H9 (cell line): ENCODE results near the gene C19orf85. TPM values are rescaled to one million over a fixed set of nuclear protein-coding genes. Genes with fewer than 3 reads are reported as not detected.

Source experiments
- DNase-seq: peaks from one replicate; pipeline ENCODE4 v3.0.0-alpha.2; 2017
- H2AFZ ChIP-seq: one replicate; pipeline ENCODE4 v1.6.1; 2013; ENCODE audit warnings: mild to moderate bottlenecking, low read length, control low read depth, moderate library complexity
- H2AK5ac ChIP-seq: 2 replicates; pipeline ENCODE4 v1.6.1; 2013; ENCODE audit warnings: low read length, control low read depth, mixed read lengths; ENCODE audit not compliant: insufficient read length
- H2BK120ac ChIP-seq: one replicate; pipeline ENCODE4 v1.6.1; 2013; ENCODE audit warnings: low read depth, mild to moderate bottlenecking, low read length, control low read depth, inconsistent platforms; ENCODE audit not compliant: poor library complexity, severe bottlenecking
- H2BK12ac ChIP-seq: 2 replicates; pipeline ENCODE4 v1.6.1; 2013; ENCODE audit warnings: low read length, control low read depth, mixed read lengths, low read depth; ENCODE audit not compliant: insufficient read length
- H2BK15ac ChIP-seq: 2 replicates; pipeline ENCODE4 v1.6.1; 2013; ENCODE audit warnings: low read depth, low read length, control low read depth
- H2BK20ac ChIP-seq: one replicate; pipeline ENCODE4 v1.6.1; 2013; ENCODE audit warnings: low read depth, mild to moderate bottlenecking, low read length, control low read depth, inconsistent platforms; ENCODE audit not compliant: poor library complexity, severe bottlenecking
- H2BK5ac ChIP-seq: 2 replicates; pipeline ENCODE4 v1.6.1; 2013; ENCODE audit warnings: low read length, control low read depth, mixed read lengths; ENCODE audit not compliant: insufficient read length
- H3K14ac ChIP-seq: 2 replicates; pipeline ENCODE4 v1.6.1; 2013; ENCODE audit warnings: low read length, control low read depth; ENCODE audit not compliant: insufficient read depth
- H3K18ac ChIP-seq: 2 replicates; pipeline ENCODE4 v1.6.1; 2013; ENCODE audit warnings: low read depth, mild to moderate bottlenecking, mixed read lengths, low read length, control low read depth; ENCODE audit not compliant: insufficient read length
- H3K23ac ChIP-seq: 2 replicates; pipeline ENCODE4 v1.6.1; 2013; ENCODE audit warnings: low read length, control low read depth, mixed read lengths, low read depth; ENCODE audit not compliant: insufficient read length
- H3K23me2 ChIP-seq: 2 replicates; pipeline ENCODE4 v1.6.1; 2013; ENCODE audit warnings: low read depth, mild to moderate bottlenecking, mixed read lengths, low read length, control low read depth; ENCODE audit not compliant: insufficient read length, poor library complexity, severe bottlenecking
- H3K27ac ChIP-seq: 2 replicates; pipeline ENCODE4 v1.5.1; 2013; ENCODE audit warnings: low read length, control low read depth, mixed read lengths, low read depth; ENCODE audit not compliant: insufficient read length
- H3K27me3 ChIP-seq: 2 replicates; pipeline ENCODE4 v1.6.1; 2013; ENCODE audit warnings: low read length, control low read depth, inconsistent platforms; ENCODE audit not compliant: insufficient read depth
- H3K4ac ChIP-seq: 2 replicates; pipeline ENCODE4 v1.6.1; 2013; ENCODE audit warnings: low read depth, mild to moderate bottlenecking, control low read depth, inconsistent platforms, low read length, moderate library complexity
- H3K4me1 ChIP-seq: 2 replicates; pipeline ENCODE4 v1.6.1; 2013; ENCODE audit warnings: low read length, control low read depth, inconsistent platforms; ENCODE audit not compliant: insufficient read depth
- H3K4me2 ChIP-seq: 2 replicates; pipeline ENCODE4 v1.6.1; 2013; ENCODE audit warnings: low read length, control low read depth, mixed read lengths; ENCODE audit not compliant: insufficient read length, insufficient read depth
- H3K56ac ChIP-seq: 2 replicates; pipeline ENCODE4 v1.6.1; 2013; ENCODE audit warnings: low read depth, mild to moderate bottlenecking, mixed read lengths, low read length, control low read depth; ENCODE audit not compliant: insufficient read length
- H3K79me1 ChIP-seq: 2 replicates; pipeline ENCODE4 v1.6.1; 2013; ENCODE audit warnings: low read depth, mild to moderate bottlenecking, moderate library complexity, low read length, control low read depth, inconsistent platforms; ENCODE audit not compliant: insufficient read depth, poor library complexity, severe bottlenecking
- H3K79me2 ChIP-seq: 2 replicates; pipeline ENCODE4 v1.6.1; 2013; ENCODE audit warnings: low read length, control low read depth, inconsistent platforms; ENCODE audit not compliant: insufficient read depth
- H3K9ac ChIP-seq: 2 replicates; pipeline ENCODE4 v1.6.1; 2013; ENCODE audit warnings: low read length, control low read depth, mixed read lengths; ENCODE audit not compliant: insufficient read length; ENCODE audit errors: extremely low read depth
- H3K9me3 ChIP-seq: one replicate; pipeline ENCODE4 v1.6.1; 2013; ENCODE audit warnings: low read depth, low read length, inconsistent platforms; ENCODE audit not compliant: control insufficient read depth
- H3T11ph ChIP-seq: one replicate; pipeline ENCODE4 v1.6.1; 2013; ENCODE audit warnings: mild to moderate bottlenecking, low read length, control low read depth, inconsistent platforms
- H4K20me1 ChIP-seq: one replicate; pipeline ENCODE4 v1.6.1; 2013; ENCODE audit not compliant: control insufficient read depth, insufficient read length, insufficient read depth
- H4K5ac ChIP-seq: 2 replicates; pipeline ENCODE4 v1.6.1; 2013; ENCODE audit warnings: low read depth, mild to moderate bottlenecking, mixed read lengths, low read length, control low read depth; ENCODE audit not compliant: insufficient read length
- H4K8ac ChIP-seq: replicated peaks from 2 replicates; pipeline ENCODE4 v1.6.1; 2013; ENCODE audit warnings: low read length, control low read depth, mixed read lengths, low read depth; ENCODE audit not compliant: insufficient read length
- H4K91ac ChIP-seq: 2 replicates; pipeline ENCODE4 v1.6.1; 2013; ENCODE audit warnings: low read depth, mild to moderate bottlenecking, moderate library complexity, mixed read lengths, low read length, control low read depth; ENCODE audit not compliant: insufficient read length
- H3K27ac Mint-ChIP-seq, 3 experiments: 2 replicates in 2 of 3; 3 replicates in 1 of 3; pipeline ENCODE4 v1.8.0; 2020 to 2021; ENCODE audit warnings: mixed read lengths in 3 of 3, mild to moderate bottlenecking in 1 of 3, moderate library complexity in 1 of 3
- H3K27me3 Mint-ChIP-seq: 2 replicates; pipeline ENCODE4 v1.8.0; 2021; ENCODE audit warnings: low read depth, mild to moderate bottlenecking, moderate library complexity, mixed read lengths
- H3K36me3 Mint-ChIP-seq, 3 experiments: 2 replicates in 2 of 3; 3 replicates in 1 of 3; pipeline ENCODE4 v1.8.0; 2020 to 2021; ENCODE audit warnings: low read depth in 3 of 3, mixed read lengths in 3 of 3; ENCODE audit not compliant: insufficient read depth in 1 of 3
- H3K4me1 Mint-ChIP-seq, 2 experiments: 2 replicates each; pipeline ENCODE4 v1.8.0; 2020; ENCODE audit warnings: mixed read lengths in 2 of 2
- H3K4me3 Mint-ChIP-seq, 2 experiments: 2 replicates in 1 of 2; 3 replicates in 1 of 2; pipeline ENCODE4 v1.8.0; 2020 to 2021; ENCODE audit warnings: mild to moderate bottlenecking in 2 of 2, mixed read lengths in 2 of 2, moderate library complexity in 1 of 2
- H3K9me3 Mint-ChIP-seq, 2 experiments: 2 replicates in 1 of 2; 3 replicates in 1 of 2; pipeline ENCODE4 v1.8.0; 2020; ENCODE audit warnings: mild to moderate bottlenecking in 2 of 2, mixed read lengths in 2 of 2, moderate library complexity in 1 of 2
- CTCF ChIP-seq: fragments of 200-600 bp; sonication (generic); conservative IDR thresholded peaks from 3 replicates; pipeline ENCODE4 v1.8.0; 2021; ENCODE audit warnings: antibody characterized with exemption, mild to moderate bottlenecking
- WGBS: extraction: QIAGEN DNeasy Blood & Tissue Kit; methylation state at CpG from one replicate; pipeline ENCODE4 v1.1.7; 2013; ENCODE audit warnings: missing lambda C conversion rate, low lambda C conversion rate, mixed read lengths; ENCODE audit not compliant: insufficient read length; ENCODE audit errors: extremely low coverage; 5-methylcytosine and 5-hydroxymethylcytosine counted together
- total RNA-seq: library from RNA; stranded (reverse); gene quantifications from 2 replicates; pipeline ENCODE4 v1.2.1, GENCODE V29; 2021

C19orf85 gene
- total RNA-seq, 1 experiment from 2014 or later: 1.2 TPM

GRCh38 chr19:55455576-55456235 is 8.8 kb downstream of the C19orf85 start:
- H3K4me1 Mint-ChIP-seq: peaks cover 13 to 34% of the 10 kb centered on the region in 2 experiments
- H3K9ac ChIP-seq: no peak overlapping the region
- H4K5ac ChIP-seq: no peak overlapping the region
- no peak overlapping the region for H3K14ac ChIP-seq
- no peaks in the 10 kb centered on the region for H4K20me1 ChIP-seq
- H3K23ac ChIP-seq: no peak overlapping the region
- no peak overlapping the region for H2BK12ac ChIP-seq
- H3K4ac ChIP-seq: no peak overlapping the region
- H3K27me3 ChIP-seq: peaks cover 5% of the 10 kb centered on the region; the same call in 1 of the 2 replicates
- H2BK20ac ChIP-seq: no peak overlapping the region
- peaks cover 16 to 18% (median 16%) of the 10 kb centered on the region in 3 experiments; a peak in 6 of 7 replicates for H3K36me3 Mint-ChIP-seq
- peaks cover 23% of the 10 kb centered on the region for H3K27me3 Mint-ChIP-seq
- H3K79me2 ChIP-seq: 0 out of 2 replicates have a peak, but pooled peaks cover 4% of the 10 kb centered on the region
- DNase-seq: no peak
- WGBS: no CpG with 5 or more reads among the region's 11 CpGs
- H3K4me1 ChIP-seq: 0 out of 2 replicates have a peak, but pooled peaks cover 5% of the 10 kb centered on the region
- H2BK15ac ChIP-seq: no peak overlapping the region
- H3K4me2 ChIP-seq: no peak overlapping the region
- H4K8ac ChIP-seq: no peak overlapping the region
- H3T11ph ChIP-seq: no peak overlapping the region
- H3K27ac Mint-ChIP-seq: no peak overlapping the region; a peak in 1 of 7 replicates
- no peak for TF ChIP-seq CTCF
- H3K79me1 ChIP-seq: no peaks in the 10 kb centered on the region
- no peak overlapping the region for H3K4me3 Mint-ChIP-seq
- H3K23me2 ChIP-seq: peaks cover 8% of the 10 kb centered on the region
- no peaks in the 10 kb centered on the region for H3K9me3 ChIP-seq
- H3K27ac ChIP-seq: no peak overlapping the region
- no peak overlapping the region for H3K56ac ChIP-seq
- no peak overlapping the region for H3K18ac ChIP-seq
- no peak overlapping the region for H2BK5ac ChIP-seq
- no peak overlapping the region for H2AFZ ChIP-seq
- H4K91ac ChIP-seq: no peak overlapping the region
- no peak overlapping the region for H2AK5ac ChIP-seq
- H3K9me3 Mint-ChIP-seq: no peaks in the 10 kb centered on the region; a peak in 1 of 5 replicates
- H2BK120ac ChIP-seq: no peak overlapping the region
